Adrenal gland (tissue), 5 donors: ENCODE data around the gene C11orf86.

ENCODE experiments used
- CTCF ChIP-seq, 6 experiments: fragments of 450-650 bp in 4 of 6; fragments of 200-600 bp in 2 of 6; sonication (generic) in 1 of 6; IDR thresholded peaks; 1 replicate in 5 of 6; 2 replicates in 1 of 6; pipeline versions ENCODE4 v1.5.1 to v1.8.0; 2016 to 2021; ENCODE audit warnings: antibody characterized with exemption in 6 of 6, mild to moderate bottlenecking in 2 of 6, moderate library complexity in 1 of 6
- POLR2A ChIP-seq, 2 donors: fragments of 450-650 bp; IDR thresholded peaks; one replicate each; pipeline ENCODE4 v1.6.1; 2017; ENCODE audit warnings: antibody characterized with exemption in 2 of 2, mild to moderate bottlenecking in 2 of 2, moderate library complexity in 1 of 2
- donor health status: DM: no; HTN: no; CAD: no.

GRCh38 chr11:67022341-67022933 is 47.3 kb downstream of the C11orf86 start:
- no peak for TF ChIP-seq CTCF (IDR thresholded peaks at IDR 0.05)
- TF ChIP-seq POLR2A (IDR thresholded peaks at IDR 0.05), result no peak
